Peyer's patch (tissue), 4 donors: ENCODE measurements around the gene PRDX5. TPM values are rescaled to one million over a fixed set of nuclear protein-coding genes. Genes with fewer than 3 reads are reported as not detected.

Source experiments
- DNase-seq, 3 donors: peaks; one replicate each; pipeline ENCODE4 v3.0.0-alpha.2; 2017 to 2019
- H3K27ac ChIP-seq, 4 donors: fragments of 200-600 bp; sonication (generic); one replicate each; pipeline ENCODE4 v1.5.1; 2016 to 2019
- H3K27me3 ChIP-seq, 2 donors: fragments of 200-600 bp; sonication (generic); one replicate each; pipeline ENCODE4 v1.5.1; 2019
- H3K36me3 ChIP-seq, 3 donors: fragments of 200-600 bp; sonication (generic); one replicate each; pipeline ENCODE4 v1.5.1; 2016 to 2019
- H3K4me1 ChIP-seq, 4 donors: fragments of 200-600 bp; sonication (generic); one replicate each; pipeline ENCODE4 v1.5.1; 2016 to 2019
- H3K4me3 ChIP-seq, 4 donors: fragments of 200-600 bp; sonication (generic); 1 replicate in 3 of 4; 2 replicates in 1 of 4; pipeline ENCODE4 v1.5.1; 2016 to 2019; ENCODE audit warnings: mild to moderate bottlenecking in 1 of 4
- H3K9me3 ChIP-seq, 4 donors: fragments of 200-600 bp; sonication (generic); one replicate each; pipeline ENCODE4 v1.5.1; 2016 to 2019; ENCODE audit warnings: mild to moderate bottlenecking in 1 of 4
- CTCF ChIP-seq, 6 experiments: fragments of 450-650 bp in 4 of 6; fragments of 200-600 bp in 2 of 6; sonication (generic) in 1 of 6; IDR thresholded peaks; one replicate each; pipeline ENCODE4 v1.5.1; 2017 to 2019; ENCODE audit warnings: antibody characterized with exemption in 6 of 6, mild to moderate bottlenecking in 3 of 6, moderate library complexity in 1 of 6
- POLR2A ChIP-seq, 2 donors: fragments of 450-650 bp; IDR thresholded peaks; one replicate each; pipeline ENCODE4 v1.5.1; 2017; ENCODE audit warnings: antibody characterized with exemption in 2 of 2, mild to moderate bottlenecking in 2 of 2, moderate library complexity in 2 of 2
- total RNA-seq, 4 donors: library from RNA; depleted of rRNA; stranded (reverse); fragments of >200 nt; gene quantifications; one replicate each; pipeline ENCODE4 v1.1.0, GENCODE V29; 2016

PRDX5 gene
- total RNA-seq, 4 donors from 2014 or later = 202 to 345 (median 268) TPM

GRCh38 chr11:64364911-64365310 is 47.0 kb downstream of the PRDX5 start:
- Histone ChIP-seq H3K27ac (peak overlapping the region in 1 of 4 donors; percentile 17), H3K36me3 (peaks cover 0 to 87% (median 0%) of the 10 kb centered on the region in 3 donors), H3K4me3 (no peak overlapping the region), H3K27me3 (no peaks in the 10 kb centered on the region), H3K9me3 (no peaks in the 10 kb centered on the region), H3K4me1 (peaks cover 0 to 8% (median 6%) of the 10 kb centered on the region in 4 donors)
- DNase-seq = no peak
- no peak for TF ChIP-seq POLR2A (IDR thresholded peaks at IDR 0.05)
- no peak for TF ChIP-seq CTCF (IDR thresholded peaks at IDR 0.05)

- DNase-seq = no peak
- H3K4me1 ChIP-seq = peaks cover 0 to 5% (median 0%) of the 10 kb centered on the region in 4 donors
- no peaks in the 10 kb centered on the region for H3K27me3 ChIP-seq
- peaks cover 0 to 97% (median 0%) of the 10 kb centered on the region in 3 donors for H3K36me3 ChIP-seq
- no peak overlapping the region for H3K4me3 ChIP-seq
- H3K9me3 ChIP-seq = no peaks in the 10 kb centered on the region
- no peak for TF ChIP-seq POLR2A (IDR thresholded peaks at IDR 0.05)
- no peak for TF ChIP-seq CTCF (IDR thresholded peaks at IDR 0.05)
- no peak overlapping the region for H3K27ac ChIP-seq
Measured at GRCh38 chr11:64366751-64367150, 48.8 kb downstream of the PRDX5 start.

- Histone ChIP-seq H3K4me3 (no peak overlapping the region), H3K9me3 (no peaks in the 10 kb centered on the region), H3K27me3 (no peaks in the 10 kb centered on the region), H3K27ac (no peak overlapping the region), H3K36me3 (peaks cover 0 to 84% (median 0%) of the 10 kb centered on the region in 3 donors), H3K4me1 (peaks cover 0 to 5% (median 0%) of the 10 kb centered on the region in 4 donors)
- TF ChIP-seq POLR2A (IDR thresholded peaks at IDR 0.05) = no peak
- TF ChIP-seq CTCF (IDR thresholded peaks at IDR 0.05) = no peak
- no peak for DNase-seq
Measured at GRCh38 chr11:64367931-64368672, 50.2 kb downstream of the PRDX5 start.

GRCh38 chr11:64368673-64369074 is 50.8 kb downstream of the PRDX5 start:
- TF ChIP-seq POLR2A (IDR thresholded peaks at IDR 0.05) = no peak
- no peak for TF ChIP-seq CTCF (IDR thresholded peaks at IDR 0.05)
- H3K36me3 ChIP-seq = peaks cover 0 to 79% (median 0%) of the 10 kb centered on the region in 3 donors

GRCh38 chr11:64369440-64370421 is 51.8 kb downstream of the PRDX5 start:
- H3K36me3 ChIP-seq = peaks cover 0 to 68% (median 0%) of the 10 kb centered on the region in 3 donors
- TF ChIP-seq CTCF (IDR thresholded peaks at IDR 0.05) (no peak), POLR2A (IDR thresholded peaks at IDR 0.05) (no peak)

More at GRCh38 chr11:64368673-64369074, 50.8 kb downstream of the PRDX5 start:
- Histone ChIP-seq H3K4me3 (no peak overlapping the region), H3K9me3 (no peaks in the 10 kb centered on the region), H3K27me3 (no peaks in the 10 kb centered on the region), H3K4me1 (peaks cover 0 to 5% (median 0%) of the 10 kb centered on the region in 4 donors), H3K27ac (no peak overlapping the region)
- DNase-seq = no peak

More at GRCh38 chr11:64369440-64370421, 51.8 kb downstream of the PRDX5 start:
- no peaks in the 10 kb centered on the region for H3K9me3 ChIP-seq
- H3K4me3 ChIP-seq = no peak overlapping the region
- H3K4me1 ChIP-seq = no peaks in the 10 kb centered on the region
- H3K27ac ChIP-seq = no peak overlapping the region
- DNase-seq = no peak
- H3K27me3 ChIP-seq = no peaks in the 10 kb centered on the region
